Measurements from ENCODE around the gene CALN1. TPM values are rescaled to one million over a fixed set of nuclear protein-coding genes. Genes with fewer than 3 reads are reported as not detected.

The CALN1 gene
- polyA plus RNA-seq, 4 donors, result under 0.01 to 0.07 (median 0.06) TPM; not detected in 1

GRCh38 chr7:72310301-72310700 is 101.8 kb downstream of the CALN1 start:
- no peaks in the 10 kb centered on the region for H3K36me3 ChIP-seq (ENCODE audit: control insufficient read depth in 3 of 3, insufficient read depth in 2 of 3, low read depth in 1 of 3, low read length in 3 of 3)
- no peaks in the 10 kb centered on the region for H3K4me1 ChIP-seq (ENCODE audit: control insufficient read depth in 3 of 3, insufficient read depth in 2 of 3, low read depth in 1 of 3, low read length in 2 of 3)
- DNase-seq (no peak), FAIRE-seq (no peak)
- no peaks in the 10 kb centered on the region for H3K27me3 ChIP-seq (ENCODE audit: control insufficient read depth in 3 of 3, insufficient read depth in 3 of 3, low read length in 3 of 3)
- whole genome bisulfite sequencing, 3 donors, result 77 to 86% (median 80%) methylated on average over 4 of the region's 4 CpGs
- no peak overlapping the region for H3K4me3 ChIP-seq (ENCODE audit: low read depth in 1 of 3, low read length in 3 of 3)
- H3K9me3 ChIP-seq (ENCODE audit: control insufficient read depth in 2 of 2, insufficient read depth in 1 of 2, low read depth in 1 of 2, low read length in 1 of 2), result peaks cover 0 to 1% of the 10 kb centered on the region in 2 donors
- no peak overlapping the region for H3K27ac ChIP-seq (ENCODE audit: low read depth in 1 of 3, low read length in 2 of 3)

GRCh38 chr7:72309476-72309875 is 102.7 kb downstream of the CALN1 start:
- peaks cover 0 to 1% of the 10 kb centered on the region in 2 donors for H3K9me3 ChIP-seq (ENCODE audit: control insufficient read depth in 2 of 2, insufficient read depth in 1 of 2, low read depth in 1 of 2, low read length in 1 of 2)
- no peaks in the 10 kb centered on the region for H3K4me1 ChIP-seq (ENCODE audit: control insufficient read depth in 3 of 3, insufficient read depth in 2 of 3, low read depth in 1 of 3, low read length in 2 of 3)
- H3K36me3 ChIP-seq (ENCODE audit: control insufficient read depth in 3 of 3, insufficient read depth in 2 of 3, low read depth in 1 of 3, low read length in 3 of 3), result no peaks in the 10 kb centered on the region
- no peak overlapping the region for H3K27ac ChIP-seq (ENCODE audit: low read depth in 1 of 3, low read length in 2 of 3)
- H3K27me3 ChIP-seq (ENCODE audit: control insufficient read depth in 3 of 3, insufficient read depth in 3 of 3, low read length in 3 of 3), result no peaks in the 10 kb centered on the region
- DNase-seq (no peak), FAIRE-seq (no peak)
- 84 to 86% (median 86%) methylated on average over 9 of the region's 9 CpGs for WGBS, 3 donors
- H3K4me3 ChIP-seq (ENCODE audit: low read depth in 1 of 3, low read length in 3 of 3), result no peak overlapping the region

GRCh38 chr7:72308986-72309385 is 103.2 kb downstream of the CALN1 start:
- 77 to 90% (median 87%) methylated on average over 2 of the region's 2 CpGs for WGBS, 3 donors
- DNase-seq (no peak), FAIRE-seq (no peak)
- no peaks in the 10 kb centered on the region for H3K27me3 ChIP-seq (ENCODE audit: control insufficient read depth in 3 of 3, insufficient read depth in 3 of 3, low read length in 3 of 3)
- no peaks in the 10 kb centered on the region for H3K4me1 ChIP-seq (ENCODE audit: control insufficient read depth in 3 of 3, insufficient read depth in 2 of 3, low read depth in 1 of 3, low read length in 2 of 3)
- H3K36me3 ChIP-seq (ENCODE audit: control insufficient read depth in 3 of 3, insufficient read depth in 2 of 3, low read depth in 1 of 3, low read length in 3 of 3), result no peaks in the 10 kb centered on the region
- no peak overlapping the region for H3K27ac ChIP-seq (ENCODE audit: low read depth in 1 of 3, low read length in 2 of 3)
- peaks cover 0 to 1% of the 10 kb centered on the region in 2 donors for H3K9me3 ChIP-seq (ENCODE audit: control insufficient read depth in 2 of 2, insufficient read depth in 1 of 2, low read depth in 1 of 2, low read length in 1 of 2)
- H3K4me3 ChIP-seq (ENCODE audit: low read depth in 1 of 3, low read length in 3 of 3), result no peak overlapping the region

GRCh38 chr7:72307566-72307965 is 104.6 kb downstream of the CALN1 start:
- H3K4me3 ChIP-seq (ENCODE audit: low read depth in 1 of 3, low read length in 3 of 3), result no peak overlapping the region
- peaks cover 0 to 1% of the 10 kb centered on the region in 2 donors for H3K9me3 ChIP-seq (ENCODE audit: control insufficient read depth in 2 of 2, insufficient read depth in 1 of 2, low read depth in 1 of 2, low read length in 1 of 2)
- 74 to 78% (median 77%) methylated on average over 9 of the region's 9 CpGs for WGBS, 3 donors
- no peak for DNase-seq
- no peaks in the 10 kb centered on the region for H3K27me3 ChIP-seq (ENCODE audit: control insufficient read depth in 3 of 3, insufficient read depth in 3 of 3, low read length in 3 of 3)
- no peaks in the 10 kb centered on the region for H3K36me3 ChIP-seq (ENCODE audit: control insufficient read depth in 3 of 3, insufficient read depth in 2 of 3, low read depth in 1 of 3, low read length in 3 of 3)
- no peak overlapping the region for H3K27ac ChIP-seq (ENCODE audit: low read depth in 1 of 3, low read length in 2 of 3)
- no peak for FAIRE-seq
- H3K4me1 ChIP-seq (ENCODE audit: control insufficient read depth in 3 of 3, insufficient read depth in 2 of 3, low read depth in 1 of 3, low read length in 2 of 3), result no peaks in the 10 kb centered on the region

GRCh38 chr7:72298912-72299311 is 113.2 kb downstream of the CALN1 start:
- H3K9me3 ChIP-seq (ENCODE audit: control insufficient read depth in 2 of 2, insufficient read depth in 1 of 2, low read depth in 1 of 2, low read length in 1 of 2), result no peaks in the 10 kb centered on the region
- H3K27me3 ChIP-seq (ENCODE audit: control insufficient read depth in 3 of 3, insufficient read depth in 3 of 3, low read length in 3 of 3), result no peaks in the 10 kb centered on the region
- no peaks in the 10 kb centered on the region for H3K36me3 ChIP-seq (ENCODE audit: control insufficient read depth in 3 of 3, insufficient read depth in 2 of 3, low read depth in 1 of 3, low read length in 3 of 3)
- 72 to 100% (median 73%) methylated on average over 1 of the region's 1 CpG for WGBS, 3 donors
- H3K4me3 ChIP-seq (ENCODE audit: low read depth in 1 of 3, low read length in 3 of 3), result no peak overlapping the region
- no peaks in the 10 kb centered on the region for H3K4me1 ChIP-seq (ENCODE audit: control insufficient read depth in 3 of 3, insufficient read depth in 2 of 3, low read depth in 1 of 3, low read length in 2 of 3)
- FAIRE-seq, result no peak
- no peak for DNase-seq
- H3K27ac ChIP-seq (ENCODE audit: low read depth in 1 of 3, low read length in 2 of 3), result no peak overlapping the region

- Histone ChIP-seq H3K27ac (ENCODE audit: low read depth in 1 of 3, low read length in 2 of 3) (no peak overlapping the region), H3K4me3 (ENCODE audit: low read depth in 1 of 3, low read length in 3 of 3) (no peak overlapping the region)
- WGBS, 3 donors, result 78 to 82% (median 81%) methylated on average over 5 of the region's 5 CpGs
These were observed 114.0 kb downstream of the CALN1 start for GRCh38 chr7:72298091-72298490.

GRCh38 chr7:72297636-72298035 is 114.5 kb downstream of the CALN1 start:
- no peaks in the 10 kb centered on the region for H3K9me3 ChIP-seq (ENCODE audit: control insufficient read depth in 2 of 2, insufficient read depth in 1 of 2, low read depth in 1 of 2, low read length in 1 of 2)
- FAIRE-seq (no peak), DNase-seq (no peak)
- no peaks in the 10 kb centered on the region for H3K27me3 ChIP-seq (ENCODE audit: control insufficient read depth in 3 of 3, insufficient read depth in 3 of 3, low read length in 3 of 3)
- no peaks in the 10 kb centered on the region for H3K36me3 ChIP-seq (ENCODE audit: control insufficient read depth in 3 of 3, insufficient read depth in 2 of 3, low read depth in 1 of 3, low read length in 3 of 3)
- 73 to 83% (median 80%) methylated on average over 3 of the region's 3 CpGs for WGBS, 3 donors
- H3K27ac ChIP-seq (ENCODE audit: low read depth in 1 of 3, low read length in 2 of 3), result no peak overlapping the region
- H3K4me3 ChIP-seq (ENCODE audit: low read depth in 1 of 3, low read length in 3 of 3), result no peak overlapping the region
- no peaks in the 10 kb centered on the region for H3K4me1 ChIP-seq (ENCODE audit: control insufficient read depth in 3 of 3, insufficient read depth in 2 of 3, low read depth in 1 of 3, low read length in 2 of 3)

More at GRCh38 chr7:72298091-72298490, 114.0 kb downstream of the CALN1 start:
- no peaks in the 10 kb centered on the region for H3K4me1 ChIP-seq (ENCODE audit: control insufficient read depth in 3 of 3, insufficient read depth in 2 of 3, low read depth in 1 of 3, low read length in 2 of 3)
- no peak for DNase-seq
- H3K27me3 ChIP-seq (ENCODE audit: control insufficient read depth in 3 of 3, insufficient read depth in 3 of 3, low read length in 3 of 3), result no peaks in the 10 kb centered on the region
- FAIRE-seq, result no peak
- no peaks in the 10 kb centered on the region for H3K9me3 ChIP-seq (ENCODE audit: control insufficient read depth in 2 of 2, insufficient read depth in 1 of 2, low read depth in 1 of 2, low read length in 1 of 2)
- no peaks in the 10 kb centered on the region for H3K36me3 ChIP-seq (ENCODE audit: control insufficient read depth in 3 of 3, insufficient read depth in 2 of 3, low read depth in 1 of 3, low read length in 3 of 3)

- no peaks in the 10 kb centered on the region for H3K27me3 ChIP-seq (ENCODE audit: control insufficient read depth in 3 of 3, insufficient read depth in 3 of 3, low read length in 3 of 3)
- no peak overlapping the region for H3K27ac ChIP-seq (ENCODE audit: low read depth in 1 of 3, low read length in 2 of 3)
- DNase-seq (no peak), FAIRE-seq (no peak)
- no peaks in the 10 kb centered on the region for H3K4me1 ChIP-seq (ENCODE audit: control insufficient read depth in 3 of 3, insufficient read depth in 2 of 3, low read depth in 1 of 3, low read length in 2 of 3)
- WGBS, 3 donors, result 56 to 73% (median 63%) methylated on average over 3 of the region's 3 CpGs
- no peaks in the 10 kb centered on the region for H3K36me3 ChIP-seq (ENCODE audit: control insufficient read depth in 3 of 3, insufficient read depth in 2 of 3, low read depth in 1 of 3, low read length in 3 of 3)
- no peak overlapping the region for H3K4me3 ChIP-seq (ENCODE audit: low read depth in 1 of 3, low read length in 3 of 3)
- H3K9me3 ChIP-seq (ENCODE audit: control insufficient read depth in 2 of 2, insufficient read depth in 1 of 2, low read depth in 1 of 2, low read length in 1 of 2), result peaks cover 0 to 11% of the 10 kb centered on the region in 2 donors
These were observed 119.3 kb downstream of the CALN1 start for GRCh38 chr7:72292794-72293193.

- peaks cover 0 to 11% of the 10 kb centered on the region in 2 donors for H3K9me3 ChIP-seq (ENCODE audit: control insufficient read depth in 2 of 2, insufficient read depth in 1 of 2, low read depth in 1 of 2, low read length in 1 of 2)
- no peaks in the 10 kb centered on the region for H3K36me3 ChIP-seq (ENCODE audit: control insufficient read depth in 3 of 3, insufficient read depth in 2 of 3, low read depth in 1 of 3, low read length in 3 of 3)
- no peaks in the 10 kb centered on the region for H3K4me1 ChIP-seq (ENCODE audit: control insufficient read depth in 3 of 3, insufficient read depth in 2 of 3, low read depth in 1 of 3, low read length in 2 of 3)
- no peak for DNase-seq
- FAIRE-seq, result no peak
- no peak overlapping the region for H3K4me3 ChIP-seq (ENCODE audit: low read depth in 1 of 3, low read length in 3 of 3)
- no peaks in the 10 kb centered on the region for H3K27me3 ChIP-seq (ENCODE audit: control insufficient read depth in 3 of 3, insufficient read depth in 3 of 3, low read length in 3 of 3)
- H3K27ac ChIP-seq (ENCODE audit: low read depth in 1 of 3, low read length in 2 of 3), result no peak overlapping the region
- 83 to 94% (median 91%) methylated on average over 3 of the region's 3 CpGs for WGBS, 3 donors
These were observed 120.0 kb downstream of the CALN1 start for GRCh38 chr7:72292118-72292517.
